Neural cell (in vitro differentiated cells): Measurements from ENCODE around the gene KCND2. TPM values are rescaled to one million over a fixed set of nuclear protein-coding genes. Genes with fewer than 3 reads are reported as not detected.

Source experiments
- H2AFZ ChIP-seq: fragments of 200-600, 300-800 bp; sonication (generic), shearing (Covaris generic); 2 replicates; pipeline ENCODE4 v1.6.0; 2014; ENCODE audit warnings: low read depth, mild to moderate bottlenecking, antibody characterized with exemption, low read length, moderate library complexity
- H3F3A ChIP-seq: fragments of 200-600 bp; shearing (Covaris generic); 2 replicates; pipeline ENCODE4 v1.6.1; 2016; ENCODE audit warnings: mild to moderate bottlenecking, moderate library complexity, mixed read lengths, antibody characterized with exemption, low read length; ENCODE audit not compliant: insufficient read depth, poor library complexity, severe bottlenecking
- H3K27ac ChIP-seq: fragments of 200-600, 300-800 bp; sonication (generic), shearing (Covaris generic); 2 replicates; pipeline ENCODE4 v1.5.1; 2014; ENCODE audit warnings: mild to moderate bottlenecking, low read length, moderate library complexity
- H3K27me3 ChIP-seq: fragments of 300-800, 200-600 bp; sonication (generic), shearing (Covaris generic); 2 replicates; pipeline ENCODE4 v1.6.0; 2014; ENCODE audit warnings: mild to moderate bottlenecking, low read depth, low read length, moderate library complexity; ENCODE audit not compliant: insufficient read depth
- H3K36me3 ChIP-seq: fragments of 300-800, 200-600 bp; sonication (generic), shearing (Covaris generic); 2 replicates; pipeline ENCODE4 v1.5.1; 2014; ENCODE audit warnings: mild to moderate bottlenecking, antibody characterized with exemption, low read length, moderate library complexity; ENCODE audit not compliant: insufficient read depth
- H3K4me2 ChIP-seq: fragments of 300-800, 200-600 bp; sonication (generic), shearing (Covaris generic); 2 replicates; pipeline ENCODE4 v1.6.0; 2014; ENCODE audit warnings: mild to moderate bottlenecking, low read length
- H3K4me3 ChIP-seq: fragments of 300-800, 200-600 bp; sonication (generic), shearing (Covaris generic); 2 replicates; pipeline ENCODE4 v1.5.1; 2014; ENCODE audit warnings: mild to moderate bottlenecking, low read length, moderate library complexity
- H3K79me2 ChIP-seq: fragments of 200-600 bp; shearing (Covaris generic); replicated peaks from 2 replicates; pipeline ENCODE4 v1.6.0; 2014; ENCODE audit warnings: mild to moderate bottlenecking, low read length, moderate library complexity; ENCODE audit not compliant: insufficient read depth
- H3K9ac ChIP-seq: fragments of 300-800, 200-600 bp; sonication (generic), shearing (Covaris generic); 2 replicates; pipeline ENCODE4 v1.6.1; 2016; ENCODE audit warnings: mild to moderate bottlenecking, low read length, mixed read lengths
- H3K9me2 ChIP-seq: fragments of 200-600 bp; shearing (Covaris generic); 2 replicates; pipeline ENCODE4 v1.6.1; 2016; ENCODE audit warnings: mild to moderate bottlenecking, low read length, mixed read lengths; ENCODE audit not compliant: insufficient read depth
- H3K9me3 ChIP-seq: fragments of 200-600, 300-800 bp; sonication (generic), shearing (Covaris generic); 2 replicates; pipeline ENCODE4 v1.6.1; 2016; ENCODE audit warnings: mild to moderate bottlenecking, mixed run types, low read length, moderate library complexity, mixed read lengths
- H4K20me1 ChIP-seq: fragments of 200-600 bp; shearing (Covaris generic); 2 replicates; pipeline ENCODE4 v1.6.1; 2016; ENCODE audit warnings: mild to moderate bottlenecking, mixed run types; ENCODE audit not compliant: insufficient read depth
- CTCF ChIP-seq: fragments of 450-650 bp; IDR thresholded peaks from 2 replicates; pipeline ENCODE4 v1.5.1; 2014; ENCODE audit warnings: antibody characterized with exemption, mild to moderate bottlenecking, moderate library complexity; ENCODE audit not compliant: poor library complexity, severe bottlenecking
- EP300 ChIP-seq: fragments of 450-650 bp; conservative IDR thresholded peaks from 2 replicates; pipeline ENCODE4 v1.6.1; 2014; ENCODE audit warnings: antibody characterized with exemption, mild to moderate bottlenecking, moderate library complexity; ENCODE audit not compliant: poor library complexity, severe bottlenecking
- EZH2 ChIP-seq: fragments of 200-600, 300-800 bp; shearing (Covaris generic), sonication (generic); IDR thresholded peaks from 2 replicates; pipeline ENCODE4 v1.6.1; 2014; ENCODE audit warnings: antibody characterized with exemption, low read length, borderline replicate concordance, mild to moderate bottlenecking; ENCODE audit not compliant: insufficient read depth, poor library complexity, severe bottlenecking
- MXI1 ChIP-seq: fragments of 450-650 bp; conservative IDR thresholded peaks from 2 replicates; pipeline ENCODE4 v1.6.1; 2014; ENCODE audit warnings: antibody characterized with exemption, mild to moderate bottlenecking; ENCODE audit not compliant: poor library complexity, severe bottlenecking
- POLR2AphosphoS5 ChIP-seq: IDR thresholded peaks from 2 replicates; pipeline ENCODE4 v1.6.1; 2012
- RAD21 ChIP-seq: fragments of 450-650 bp; conservative IDR thresholded peaks from 2 replicates; pipeline ENCODE4 v1.6.1; 2014; ENCODE audit warnings: antibody characterized with exemption, mild to moderate bottlenecking, moderate library complexity
- REST ChIP-seq: IDR thresholded peaks from 2 replicates; pipeline ENCODE4 v1.6.1; 2012; ENCODE audit warnings: borderline replicate concordance
- SMC3 ChIP-seq: fragments of 450-650 bp; conservative IDR thresholded peaks from 2 replicates; pipeline ENCODE4 v1.6.1; 2014; ENCODE audit warnings: antibody characterized with exemption, mild to moderate bottlenecking, moderate library complexity; ENCODE audit not compliant: poor library complexity
- TAF1 ChIP-seq: IDR thresholded peaks from 2 replicates; pipeline ENCODE4 v1.6.1; 2012; ENCODE audit warnings: low read depth
- polyA plus RNA-seq: library from polyadenylated mRNA; depleted of rRNA; stranded (reverse); fragments of >200 nt; gene quantifications from 2 replicates; pipeline ENCODE4 v1.2.3, GENCODE V29; 2014

KCND2 gene
- polyA plus RNA-seq, 1 donor from 2014 or later, result 11.0 TPM

DNA sequence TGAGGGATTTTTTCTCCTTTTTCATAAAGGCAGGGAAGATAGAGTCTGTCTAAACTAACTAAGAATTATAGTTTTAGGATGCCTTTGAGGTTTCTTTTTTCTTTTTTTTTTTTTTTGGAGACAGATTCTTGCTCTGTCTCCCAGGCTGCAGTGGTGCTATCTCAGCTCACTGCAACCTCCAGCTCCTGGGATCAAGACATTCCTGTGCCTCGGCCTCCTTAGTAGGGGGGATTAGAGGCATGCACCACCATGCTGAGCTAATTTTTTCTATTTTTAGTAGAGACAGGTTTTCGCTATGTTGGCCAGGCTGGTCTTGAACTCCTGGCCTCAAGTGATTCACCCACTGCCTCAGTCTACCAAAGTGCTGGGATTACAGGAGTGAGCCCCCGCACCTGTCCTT is 239.7 kb downstream of the KCND2 start:
- no peaks in the 10 kb centered on the region for H3K27me3 ChIP-seq
- no peaks in the 10 kb centered on the region for H3K79me2 ChIP-seq
- H3K4me2 ChIP-seq, result no peak overlapping the region
- no peaks in the 10 kb centered on the region for H3K9me2 ChIP-seq
- H3K4me3 ChIP-seq, result no peak overlapping the region
- H3K9me3 ChIP-seq, result no peaks in the 10 kb centered on the region
- H2AFZ ChIP-seq, result no peak overlapping the region
- H3K27ac ChIP-seq, result no peak overlapping the region
- no peak for TF ChIP-seq SMC3
- no peak for TF ChIP-seq MXI1
- no peak for TF ChIP-seq TAF1
- TF ChIP-seq EZH2, result no peak
- TF ChIP-seq EP300, result no peak
- no peak for TF ChIP-seq CTCF
- no peak for TF ChIP-seq POLR2AphosphoS5
- TF ChIP-seq RAD21, result no peak
- TF ChIP-seq REST, result no peak
- H3F3A ChIP-seq, result peaks cover 5% of the 10 kb centered on the region
- H3K9ac ChIP-seq, result no peak overlapping the region
- no peaks in the 10 kb centered on the region for H4K20me1 ChIP-seq
- H3K36me3 ChIP-seq, result no peaks in the 10 kb centered on the region

DNA sequence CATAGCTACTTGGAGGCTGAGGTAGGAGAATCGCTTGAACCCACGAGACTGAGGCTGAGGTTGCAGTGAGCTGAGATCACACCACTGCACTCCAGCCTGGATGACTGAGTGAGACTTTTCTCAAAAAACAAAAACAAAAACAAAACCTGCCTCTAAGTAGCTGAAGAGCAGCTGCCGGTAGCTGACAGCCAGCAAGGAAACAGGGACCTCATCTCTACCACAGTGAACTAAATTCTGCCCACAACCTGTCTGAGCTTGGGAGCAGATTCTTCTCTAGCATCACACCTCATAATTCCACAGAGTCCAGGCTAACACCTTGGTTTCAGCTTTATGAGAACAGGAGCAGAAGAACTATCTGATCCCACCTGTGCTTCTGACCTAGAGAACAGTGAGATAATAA is 246.2 kb downstream of the KCND2 start:
- Histone ChIP-seq H4K20me1 (no peaks in the 10 kb centered on the region), H3F3A (no peaks in the 10 kb centered on the region), H3K27me3 (no peaks in the 10 kb centered on the region), H2AFZ (no peak overlapping the region), H3K9ac (no peak overlapping the region), H3K27ac (no peak overlapping the region), H3K9me2 (no peaks in the 10 kb centered on the region), H3K4me2 (no peak overlapping the region), H3K79me2 (no peaks in the 10 kb centered on the region), H3K9me3 (no peaks in the 10 kb centered on the region), H3K36me3 (no peaks in the 10 kb centered on the region), H3K4me3 (no peak overlapping the region)
- TF ChIP-seq MXI1 (no peak), CTCF (no peak), EP300 (no peak), RAD21 (no peak), EZH2 (no peak), SMC3 (no peak), TAF1 (no peak), POLR2AphosphoS5 (no peak), REST (no peak)
